ENCODE results near the gene PLPP3. TPM values are rescaled to one million over a fixed set of nuclear protein-coding genes. Genes with fewer than 3 reads are reported as not detected.

The PLPP3 gene
- polyA plus RNA-seq, 3 donors = 0.21 to 0.32 TPM; not detected in 1

DNA sequence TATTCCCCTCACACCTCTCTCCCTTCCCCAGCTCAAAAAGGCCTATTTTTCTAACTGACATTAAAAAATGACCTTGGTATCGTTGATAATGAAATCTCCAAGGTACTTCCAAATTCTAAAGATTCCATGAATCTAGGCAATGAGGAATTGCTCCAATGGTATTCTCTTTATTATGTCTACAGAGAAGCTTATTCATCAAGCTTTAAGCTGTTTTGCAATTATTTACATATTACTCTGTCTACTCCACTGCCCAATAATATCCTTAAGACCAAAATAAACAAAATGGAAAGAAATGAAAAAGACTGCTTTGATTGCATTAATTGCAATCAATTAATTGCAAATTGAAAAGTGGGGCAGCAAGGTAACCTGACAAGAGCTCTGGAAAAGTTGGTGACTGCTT is 7.9 kb downstream of the PLPP3 start:
- Histone ChIP-seq H3K4me2 (replicated peaks; ENCODE audit: extremely low read depth, low read length, poor library complexity, severe bottlenecking) (no peak overlapping the region), H3K4me1 (ENCODE audit: control insufficient read depth in 1 of 2, insufficient read depth in 2 of 2, low read length in 2 of 2) (no peaks in the 10 kb centered on the region), H2AFZ (ENCODE audit: insufficient read depth, low read depth, low read length, poor library complexity, severe bottlenecking) (no peak overlapping the region), H3K27ac (ENCODE audit: low read depth in 1 of 2, low read length in 2 of 2) (no peak overlapping the region), H3K9ac (ENCODE audit: insufficient read depth, low read length, poor library complexity, severe bottlenecking) (no peak overlapping the region), H3K36me3 (replicated peaks in 1 of 2; ENCODE audit: control insufficient read depth in 1 of 2, insufficient read depth in 2 of 2, low read length in 2 of 2) (no peaks in the 10 kb centered on the region), H3K79me2 (ENCODE audit: insufficient read depth, low read length) (no peaks in the 10 kb centered on the region), H3K4me3 (replicated peaks in 1 of 3; ENCODE audit: low read depth in 2 of 3, low read length in 3 of 3) (no peak overlapping the region), H4K20me1 (ENCODE audit: insufficient read depth, low read length) (no peaks in the 10 kb centered on the region), H3K9me3 (replicated peaks in 1 of 2; ENCODE audit: control insufficient read depth in 1 of 2, insufficient read depth in 1 of 2, low read length in 2 of 2) (no peaks in the 10 kb centered on the region), H3K27me3 (ENCODE audit: control insufficient read depth in 2 of 2, insufficient read depth in 2 of 2, low read length in 2 of 2) (no peaks in the 10 kb centered on the region)
- no CpG with 5 or more reads among the region's 1 CpG for WGBS (ENCODE audit: insufficient coverage)
- TF ChIP-seq, protein P1, sequence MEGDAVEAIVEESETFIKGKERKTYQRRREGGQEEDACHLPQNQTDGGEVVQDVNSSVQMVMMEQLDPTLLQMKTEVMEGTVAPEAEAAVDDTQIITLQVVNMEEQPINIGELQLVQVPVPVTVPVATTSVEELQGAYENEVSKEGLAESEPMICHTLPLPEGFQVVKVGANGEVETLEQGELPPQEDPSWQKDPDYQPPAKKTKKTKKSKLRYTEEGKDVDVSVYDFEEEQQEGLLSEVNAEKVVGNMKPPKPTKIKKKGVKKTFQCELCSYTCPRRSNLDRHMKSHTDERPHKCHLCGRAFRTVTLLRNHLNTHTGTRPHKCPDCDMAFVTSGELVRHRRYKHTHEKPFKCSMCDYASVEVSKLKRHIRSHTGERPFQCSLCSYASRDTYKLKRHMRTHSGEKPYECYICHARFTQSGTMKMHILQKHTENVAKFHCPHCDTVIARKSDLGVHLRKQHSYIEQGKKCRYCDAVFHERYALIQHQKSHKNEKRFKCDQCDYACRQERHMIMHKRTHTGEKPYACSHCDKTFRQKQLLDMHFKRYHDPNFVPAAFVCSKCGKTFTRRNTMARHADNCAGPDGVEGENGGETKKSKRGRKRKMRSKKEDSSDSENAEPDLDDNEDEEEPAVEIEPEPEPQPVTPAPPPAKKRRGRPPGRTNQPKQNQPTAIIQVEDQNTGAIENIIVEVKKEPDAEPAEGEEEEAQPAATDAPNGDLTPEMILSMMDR (IDR thresholded peaks at IDR 0.05) = no peak
- Mint-ChIP-seq H3K9me3 (peaks cover 0 to 4% (median 0%) of the 10 kb centered on the region in 7 donors), H3K27me3 (ENCODE audit: low read depth in 3 of 3) (peaks cover 6 to 14% (median 8%) of the 10 kb centered on the region in 3 donors), H3K36me3 (no peaks in the 10 kb centered on the region), H3K4me1 (peaks cover 6% of the 10 kb centered on the region), H3K4me3 (no peak overlapping the region), H3K27ac (no peak overlapping the region)
- intact Hi-C loops (cut with micrococcal nuclease) = loop anchor here in 1 of 2 donors (10.0 kb wide), 1 partner anchor 157 kb away; no protein-coding TSS in a partner anchor
- DNase-seq = no peak

DNA sequence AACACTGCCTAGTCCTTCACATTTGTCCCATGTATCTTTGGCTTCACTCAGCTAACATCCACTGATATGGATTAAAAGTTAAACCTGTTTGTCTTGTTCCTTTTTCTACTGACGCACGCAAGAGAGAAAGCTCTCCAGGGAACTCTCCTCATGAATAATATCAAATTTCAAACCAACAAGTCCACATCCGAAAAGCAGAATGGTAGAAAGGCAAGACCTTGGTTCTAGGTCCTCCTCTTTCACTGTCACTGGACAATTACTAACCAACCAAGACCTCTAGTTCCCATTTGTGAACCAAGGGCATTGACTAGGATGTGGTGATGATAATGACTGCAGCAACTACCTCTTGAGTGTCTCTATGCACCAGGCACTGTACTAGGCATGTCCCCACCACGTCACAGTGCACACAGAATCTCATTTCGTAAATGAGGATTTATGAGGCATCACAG is 8.4 kb downstream of the PLPP3 start:
- Histone ChIP-seq H3K36me3 (replicated peaks in 1 of 2; ENCODE audit: control insufficient read depth in 1 of 2, insufficient read depth in 2 of 2, low read length in 2 of 2) (no peaks in the 10 kb centered on the region), H3K9ac (ENCODE audit: insufficient read depth, low read length, poor library complexity, severe bottlenecking) (no peak overlapping the region), H2AFZ (ENCODE audit: insufficient read depth, low read depth, low read length, poor library complexity, severe bottlenecking) (no peak overlapping the region), H3K4me3 (replicated peaks in 1 of 3; ENCODE audit: low read depth in 2 of 3, low read length in 3 of 3) (no peak overlapping the region), H3K27ac (ENCODE audit: low read depth in 1 of 2, low read length in 2 of 2) (no peak overlapping the region), H3K4me1 (ENCODE audit: control insufficient read depth in 1 of 2, insufficient read depth in 2 of 2, low read length in 2 of 2) (no peaks in the 10 kb centered on the region), H3K27me3 (ENCODE audit: control insufficient read depth in 2 of 2, insufficient read depth in 2 of 2, low read length in 2 of 2) (no peaks in the 10 kb centered on the region), H3K4me2 (replicated peaks; ENCODE audit: extremely low read depth, low read length, poor library complexity, severe bottlenecking) (no peak overlapping the region), H3K9me3 (replicated peaks in 1 of 2; ENCODE audit: control insufficient read depth in 1 of 2, insufficient read depth in 1 of 2, low read length in 2 of 2) (no peaks in the 10 kb centered on the region), H3K79me2 (ENCODE audit: insufficient read depth, low read length) (no peaks in the 10 kb centered on the region), H4K20me1 (ENCODE audit: insufficient read depth, low read length) (no peaks in the 10 kb centered on the region)
- Mint-ChIP-seq H3K27ac (no peak overlapping the region), H3K4me3 (no peak overlapping the region), H3K27me3 (ENCODE audit: low read depth in 3 of 3) (peaks cover 6 to 14% (median 8%) of the 10 kb centered on the region in 3 donors), H3K9me3 (peaks cover 0 to 4% (median 0%) of the 10 kb centered on the region in 7 donors), H3K36me3 (no peaks in the 10 kb centered on the region), H3K4me1 (peaks cover 6% of the 10 kb centered on the region)
- DNase-seq = no peak
- 100% methylated on average over 2 of the region's 5 CpGs for WGBS (ENCODE audit: insufficient coverage)
- intact Hi-C loops (cut with micrococcal nuclease) = loop anchor here in 1 of 2 donors (10.0 kb wide), 1 partner anchor 156 kb away; no protein-coding TSS in a partner anchor
- TF ChIP-seq, protein P1 (IDR thresholded peaks at IDR 0.05) = no peak
